NCI-H526 treated with DMSO at 0.1 percent for 48 hours (cell line): ENCODE results near the gene CAPN15.

Experiments
- DNase-seq: peaks from one replicate; lab custom pipeline; 2025; lab: John Stamatoyannopoulos, UW

CAPN15 gene

DNA sequence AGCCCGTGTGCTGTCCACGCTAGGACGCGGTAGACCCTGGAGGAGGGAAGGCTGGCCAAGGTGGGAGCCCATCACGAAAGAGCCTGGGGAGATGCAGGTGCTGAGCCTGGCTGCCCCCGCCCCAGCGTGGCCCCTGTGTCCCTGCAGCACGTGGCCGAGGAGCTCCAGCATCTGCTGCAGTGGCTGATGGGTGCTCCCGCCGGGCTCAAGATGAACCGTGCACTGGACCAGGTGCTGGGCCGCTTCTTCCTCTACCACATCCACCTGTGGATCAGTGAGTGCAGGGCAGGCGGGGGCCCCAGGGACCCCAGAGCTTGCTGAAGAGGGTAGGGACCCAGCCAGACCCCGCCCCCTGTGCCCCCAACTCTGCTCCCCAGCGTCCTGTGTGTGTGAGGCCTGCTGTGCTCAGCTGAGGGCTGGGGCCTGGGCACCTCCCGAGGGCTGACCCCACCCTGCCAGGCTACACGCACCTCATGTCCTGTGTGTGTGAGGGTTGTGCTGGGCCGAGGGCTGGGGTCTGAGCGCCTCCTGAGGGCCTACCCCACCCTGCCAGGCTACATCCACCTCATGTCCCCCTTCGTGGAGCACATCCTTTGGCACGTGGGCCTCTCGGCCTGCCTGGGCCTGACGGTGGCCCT, 50.8 kb downstream of the CAPN15 start:
- no peak for DNase-seq

DNA sequence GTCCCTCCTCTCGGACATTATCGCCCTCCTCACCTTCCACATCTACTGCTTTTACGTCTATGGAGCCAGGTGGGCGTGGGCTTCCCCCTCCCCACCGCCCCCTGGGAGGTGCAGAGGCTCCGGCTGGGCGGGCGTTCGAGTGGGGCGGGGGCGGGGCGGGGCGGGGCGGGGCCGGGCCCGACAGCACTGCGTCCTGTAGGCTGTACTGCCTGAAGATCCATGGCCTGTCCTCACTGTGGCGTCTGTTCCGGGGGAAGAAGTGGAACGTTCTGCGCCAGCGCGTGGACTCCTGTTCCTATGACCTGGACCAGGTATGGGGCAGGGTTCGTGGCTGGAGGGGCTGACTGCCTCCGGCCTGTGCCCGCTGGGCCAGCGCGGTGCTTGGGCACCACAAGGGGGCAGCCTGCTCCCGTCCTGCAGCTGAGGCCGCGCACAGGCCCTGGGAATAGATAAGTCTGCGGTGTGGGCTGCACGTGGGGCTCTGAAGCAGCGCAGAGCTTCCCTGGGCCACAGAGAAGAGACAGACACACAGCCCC, 51.4 kb downstream of the CAPN15 start:
- DNase-seq = peak; percentile 37

DNA sequence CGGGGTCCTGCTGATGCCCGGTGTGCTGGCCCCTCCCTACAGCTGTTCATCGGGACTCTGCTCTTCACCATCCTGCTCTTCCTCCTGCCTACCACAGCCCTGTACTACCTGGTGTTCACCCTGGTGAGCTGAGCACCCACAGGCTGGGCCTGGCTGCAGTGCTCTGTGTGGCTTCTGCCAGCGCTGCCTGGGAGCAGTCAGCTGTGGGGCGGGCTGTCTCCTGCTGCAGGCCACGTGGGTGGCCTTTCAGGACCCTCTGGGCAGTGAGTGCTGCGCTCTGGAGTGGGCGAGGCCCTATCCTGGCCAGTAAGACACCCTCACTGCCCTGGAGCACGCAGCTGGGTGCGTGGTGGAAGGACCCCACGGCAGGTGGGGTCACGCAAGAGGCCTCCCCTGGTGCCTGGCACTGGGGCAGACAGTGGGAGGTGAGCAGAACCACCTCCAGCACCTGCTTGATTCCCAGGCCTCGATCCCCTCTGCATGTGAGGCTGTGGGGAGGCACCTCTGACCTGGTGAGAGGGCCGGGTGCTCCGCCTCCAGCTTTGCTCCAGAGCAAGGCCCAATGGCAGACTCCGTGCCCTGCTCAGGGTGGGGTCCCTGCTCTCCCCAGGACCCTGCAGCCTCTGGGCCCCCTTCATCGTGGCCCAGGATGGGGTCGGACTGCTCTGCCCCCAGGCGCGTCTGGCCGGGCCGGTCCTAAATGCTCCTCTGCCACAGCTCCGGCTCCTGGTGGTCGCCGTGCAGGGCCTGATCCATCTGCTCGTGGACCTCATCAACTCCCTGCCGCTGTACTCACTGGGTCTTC, 52.8 kb downstream of the CAPN15 start:
- no peak for DNase-seq

DNA sequence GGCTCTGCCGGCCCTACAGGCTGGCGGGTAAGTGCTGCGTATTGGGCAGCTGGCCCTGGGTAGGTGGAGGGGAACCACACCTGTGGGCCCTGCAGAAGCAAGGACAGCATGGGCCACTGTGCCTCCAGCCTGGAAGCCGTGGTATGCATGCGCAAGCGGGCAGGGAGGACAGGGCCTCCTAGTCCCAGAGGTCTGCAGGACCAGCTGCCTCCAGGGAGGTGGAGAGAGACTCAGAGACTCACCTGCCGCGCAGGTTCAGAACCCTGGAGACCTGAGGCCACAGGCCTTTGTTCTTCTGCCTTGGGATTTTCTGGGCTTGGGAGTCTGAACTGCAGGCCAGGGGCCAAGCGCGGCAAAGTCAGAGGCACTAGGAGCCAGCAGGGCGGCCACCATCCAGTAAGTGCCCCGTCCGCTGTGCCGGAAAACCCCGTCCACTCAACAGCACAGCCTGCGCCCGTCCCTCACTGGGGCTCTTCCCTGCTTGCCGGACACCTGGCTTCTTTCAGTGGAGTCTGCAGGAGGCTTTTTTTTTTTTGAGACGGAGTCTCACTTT, 53.5 kb downstream of the CAPN15 start:
- DNase-seq = no peak

DNA sequence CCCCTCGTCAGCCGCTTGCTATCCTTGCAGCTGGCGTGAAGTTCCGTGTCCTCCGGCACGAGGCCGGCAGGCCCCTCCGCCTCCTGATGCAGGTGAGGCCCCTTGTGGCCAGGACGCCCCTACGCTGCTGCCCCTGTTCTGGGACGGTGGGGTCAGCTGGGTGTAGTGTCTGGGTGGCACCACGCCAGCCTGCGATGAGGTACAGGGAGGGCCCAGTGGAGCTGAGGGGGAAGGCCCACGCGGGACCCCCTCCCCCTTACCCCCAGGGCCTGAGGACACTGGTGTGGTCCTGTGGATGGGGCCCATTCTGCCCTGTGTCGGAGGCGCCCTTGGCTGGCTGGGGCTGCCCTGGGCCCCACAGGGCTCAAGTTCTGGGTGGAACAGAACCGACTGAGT, 54.7 kb downstream of the CAPN15 start:
- no peak for DNase-seq

DNA sequence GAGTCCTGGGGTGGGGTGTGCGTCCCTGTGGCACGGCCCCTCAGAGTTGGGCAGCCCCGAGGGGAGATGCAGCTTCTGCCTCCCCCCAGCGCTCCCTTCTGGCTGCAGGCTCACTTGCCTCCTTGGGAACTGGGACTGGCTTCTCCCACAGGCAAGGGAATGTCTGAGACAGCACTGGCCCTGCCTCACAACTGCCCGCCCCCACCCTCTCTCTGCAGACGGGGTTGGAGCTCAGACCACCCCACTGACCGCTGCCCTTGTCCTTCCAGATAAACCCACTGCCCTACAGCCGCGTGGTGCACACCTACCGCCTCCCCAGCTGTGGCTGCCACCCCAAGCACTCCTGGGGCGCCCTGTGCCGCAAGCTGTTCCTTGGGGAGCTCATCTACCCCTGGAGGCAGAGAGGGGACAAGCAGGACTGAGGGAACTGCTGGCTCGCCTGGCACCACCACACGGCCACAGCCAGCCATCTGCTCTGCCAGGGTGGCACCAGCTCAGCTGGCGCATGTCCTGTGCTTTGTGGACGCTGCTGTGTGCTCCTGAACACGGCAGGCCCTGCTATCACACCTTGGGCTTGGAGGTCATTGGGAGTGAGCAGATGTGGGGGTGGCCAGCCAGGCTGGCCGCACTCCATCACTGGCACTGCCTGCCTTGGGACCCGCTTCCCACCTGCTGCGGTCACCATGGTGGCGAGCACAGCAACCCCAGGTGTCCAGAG, 55.3 kb downstream of the CAPN15 start:
- no peak for DNase-seq

DNA sequence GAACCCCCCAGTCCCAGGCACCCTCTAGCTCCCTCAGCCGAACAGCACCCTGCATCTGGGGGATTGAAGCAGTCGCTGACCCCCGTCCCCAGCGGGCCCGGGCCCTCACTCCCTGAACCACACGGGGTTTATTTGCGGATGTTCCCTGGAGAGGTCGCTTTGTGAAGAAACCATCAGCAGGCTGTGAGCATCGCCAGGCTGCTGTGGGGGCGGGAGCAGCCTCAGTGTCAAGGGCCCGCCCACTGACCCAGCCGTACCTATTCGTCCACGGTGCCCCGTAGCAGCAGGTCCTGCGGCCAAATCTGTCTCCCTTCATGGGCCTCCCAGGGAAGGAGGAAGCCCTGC, 55.9 kb downstream of the CAPN15 start:
- DNase-seq = no peak

DNA sequence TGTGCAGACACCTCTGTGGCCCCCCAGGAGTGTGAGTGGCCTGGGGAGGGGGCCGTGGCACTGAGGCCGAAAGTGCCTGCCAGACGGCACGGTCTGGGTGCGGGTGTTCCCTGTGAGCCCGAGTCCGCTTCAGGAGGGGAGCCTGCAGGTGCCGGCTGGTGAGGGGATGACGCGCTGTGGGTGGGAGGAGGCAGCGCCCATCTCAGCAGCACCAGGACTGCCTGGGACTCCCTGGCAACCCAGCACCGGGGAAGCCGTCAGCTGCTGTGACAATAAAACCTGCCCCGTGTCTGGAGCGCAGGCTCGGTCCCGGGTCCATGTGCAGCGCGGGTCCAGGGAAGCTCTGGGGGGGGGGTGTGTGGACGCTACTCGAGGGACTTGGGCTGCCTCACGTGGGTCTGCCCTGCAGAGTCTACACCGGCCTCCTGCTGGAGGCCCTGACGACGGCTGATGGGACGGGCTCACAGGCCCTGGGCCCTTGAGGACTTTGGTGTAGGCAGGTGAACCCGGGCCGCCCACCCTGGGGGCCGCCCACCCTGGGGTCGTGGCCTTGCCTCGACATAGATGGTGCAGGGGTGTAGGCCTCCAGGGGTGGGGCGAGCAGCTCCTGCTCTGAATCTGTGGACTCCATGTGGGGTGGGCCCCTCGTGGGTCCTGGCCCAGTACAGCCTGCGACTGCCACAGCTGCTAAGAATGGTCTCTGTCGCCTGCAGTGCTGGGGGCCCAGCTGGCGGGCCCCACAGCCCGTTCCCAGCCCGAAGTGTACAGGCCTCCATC, 56.5 kb downstream of the CAPN15 start:
- peak; percentile 34 for DNase-seq

DNA sequence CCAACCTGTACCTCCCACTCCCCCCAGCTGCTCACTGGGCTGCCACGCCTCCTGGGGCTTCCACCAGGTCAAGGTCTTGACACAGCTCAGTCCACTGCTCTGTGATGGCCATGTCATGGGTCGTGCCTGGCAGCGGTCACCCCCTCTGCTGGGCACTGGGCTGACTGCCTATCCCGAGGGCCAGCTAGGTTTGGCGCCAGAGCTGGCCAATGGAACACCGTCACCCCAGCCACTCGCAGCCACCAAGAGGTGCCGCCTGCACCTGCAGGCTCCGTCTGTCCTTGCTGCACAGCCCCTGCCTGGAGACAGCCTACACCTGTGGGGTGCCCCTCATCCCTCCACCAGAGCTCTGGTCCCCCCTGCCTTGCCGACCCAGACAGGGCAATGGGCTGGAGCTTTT, 57.8 kb downstream of the CAPN15 start:
- no peak for DNase-seq

DNA sequence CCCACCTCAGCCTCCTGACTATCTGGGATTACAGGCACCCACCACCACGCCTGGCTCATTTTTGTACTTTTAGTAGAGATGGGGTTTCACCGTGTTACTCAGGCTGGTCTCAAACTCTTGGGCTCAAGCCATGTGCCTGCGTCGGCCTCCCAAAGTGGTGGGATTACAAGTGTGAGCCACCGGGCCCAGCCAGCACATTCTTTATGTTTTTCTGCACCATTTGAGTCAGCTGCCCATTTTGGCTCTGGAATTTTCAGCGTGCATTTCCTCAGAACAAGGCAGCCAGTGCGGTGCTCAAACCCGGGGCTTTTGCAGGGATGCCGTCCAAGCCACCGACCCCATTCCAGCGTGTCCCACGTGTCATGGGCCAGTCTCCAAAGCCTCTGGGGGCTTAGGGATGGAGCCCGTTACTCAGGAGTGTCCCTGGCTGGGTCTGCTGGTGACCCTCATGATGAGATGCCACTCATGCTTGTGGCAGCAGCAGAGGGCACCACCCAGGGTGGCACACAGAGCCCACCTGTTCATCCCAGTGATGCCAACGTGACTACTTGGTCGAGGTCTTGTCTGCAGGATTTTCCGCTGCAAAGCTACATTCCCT, 58.6 kb downstream of the CAPN15 start:
- DNase-seq = no peak

DNA sequence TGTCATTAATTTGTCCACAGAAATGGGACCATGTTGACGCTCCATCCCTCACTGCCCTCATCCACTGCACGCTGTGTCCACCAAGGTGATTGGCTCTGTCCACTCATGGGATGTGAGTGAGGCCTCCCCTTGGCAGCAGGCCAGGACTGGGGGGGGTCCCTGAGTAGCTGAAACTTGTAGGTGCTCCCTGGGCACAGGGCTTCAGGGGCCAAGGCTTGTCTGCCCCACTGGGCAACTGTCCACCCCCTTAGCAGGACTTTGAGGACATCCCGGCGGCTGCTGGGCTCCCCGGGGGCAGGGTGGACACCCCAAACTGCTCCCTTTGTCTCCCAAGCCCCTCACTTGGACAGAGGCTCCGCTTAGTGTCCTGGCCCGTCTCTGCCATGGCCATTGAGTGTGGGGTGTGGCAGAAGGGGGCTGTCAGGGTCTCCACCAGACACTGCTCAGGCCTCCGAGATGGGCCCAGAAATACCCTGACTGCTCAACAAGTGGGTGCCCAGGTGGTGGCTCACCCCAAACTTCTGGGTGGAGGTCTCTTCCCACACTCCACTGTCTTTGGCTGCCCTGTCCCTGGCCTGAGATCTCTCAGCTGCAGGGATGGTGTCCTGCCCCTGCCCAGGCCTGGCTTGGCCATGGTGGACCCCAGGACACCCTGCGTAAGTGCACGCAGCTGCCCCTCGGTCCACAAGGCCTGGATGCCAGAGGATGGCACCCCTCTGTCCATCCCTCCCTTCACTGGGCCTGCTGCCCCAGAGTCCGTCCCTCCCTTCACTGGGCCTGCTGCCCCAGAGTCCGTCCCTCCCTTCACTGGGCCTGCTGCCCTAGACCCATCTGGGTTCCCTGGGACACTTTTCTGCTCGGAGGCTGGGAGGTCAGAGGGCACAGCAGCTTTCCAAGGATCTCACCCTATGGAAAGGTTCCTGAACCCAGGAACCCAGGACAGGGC, 59.4 kb downstream of the CAPN15 start:
- DNase-seq = no peak

DNA sequence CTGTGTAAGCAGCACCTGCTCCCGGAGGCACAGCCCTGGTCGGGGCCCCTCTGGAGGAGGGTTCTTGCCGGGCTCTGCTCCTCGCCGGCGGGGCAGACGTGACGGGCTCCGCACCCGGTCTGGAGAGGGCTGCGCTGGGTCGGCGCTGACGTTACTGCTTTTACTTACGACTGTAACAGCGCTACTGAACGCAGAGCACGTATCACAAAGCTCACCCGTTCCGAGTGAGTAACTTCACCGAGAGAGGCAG, 61.1 kb downstream of the CAPN15 start:
- DNase-seq = no peak

DNA sequence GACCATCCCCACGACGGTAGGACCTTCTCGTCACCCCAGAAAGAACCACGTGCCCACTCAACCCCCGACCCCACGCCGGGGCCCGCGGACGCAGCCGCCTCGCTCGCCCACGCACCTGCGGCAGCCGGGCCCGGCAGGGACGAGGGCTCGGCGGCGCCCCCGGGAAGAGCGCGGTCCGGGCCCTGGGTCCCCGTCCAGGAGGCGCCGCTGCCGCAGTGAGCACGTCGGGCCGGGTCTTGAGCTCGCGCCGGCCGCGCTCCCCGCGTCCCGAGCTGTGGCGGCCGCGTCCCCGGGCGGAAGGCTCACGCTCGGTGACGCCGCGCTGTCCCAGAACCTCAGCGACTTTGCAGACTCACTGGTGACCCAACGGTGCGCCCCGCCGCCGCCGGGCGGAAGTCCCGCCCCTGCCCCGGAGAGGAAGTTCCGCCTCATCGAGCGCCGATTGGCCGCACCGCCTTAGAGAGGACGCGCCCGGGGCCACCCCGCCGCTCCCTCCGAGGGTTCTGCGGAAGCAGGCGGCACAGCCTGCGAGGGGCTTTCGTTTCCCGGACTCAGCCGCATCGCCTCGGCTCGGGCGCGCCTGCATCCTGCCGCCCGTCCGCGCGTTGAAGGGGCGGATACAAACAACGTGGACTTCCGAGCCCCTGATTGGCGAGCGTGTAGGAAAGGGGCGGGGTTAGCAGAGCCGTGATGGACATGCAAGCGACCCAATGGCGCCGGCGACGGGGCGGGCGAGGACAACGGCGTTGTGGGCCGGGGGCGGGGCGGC, 61.6 kb downstream of the CAPN15 start:
- DNase-seq = peak; percentile 88

DNA sequence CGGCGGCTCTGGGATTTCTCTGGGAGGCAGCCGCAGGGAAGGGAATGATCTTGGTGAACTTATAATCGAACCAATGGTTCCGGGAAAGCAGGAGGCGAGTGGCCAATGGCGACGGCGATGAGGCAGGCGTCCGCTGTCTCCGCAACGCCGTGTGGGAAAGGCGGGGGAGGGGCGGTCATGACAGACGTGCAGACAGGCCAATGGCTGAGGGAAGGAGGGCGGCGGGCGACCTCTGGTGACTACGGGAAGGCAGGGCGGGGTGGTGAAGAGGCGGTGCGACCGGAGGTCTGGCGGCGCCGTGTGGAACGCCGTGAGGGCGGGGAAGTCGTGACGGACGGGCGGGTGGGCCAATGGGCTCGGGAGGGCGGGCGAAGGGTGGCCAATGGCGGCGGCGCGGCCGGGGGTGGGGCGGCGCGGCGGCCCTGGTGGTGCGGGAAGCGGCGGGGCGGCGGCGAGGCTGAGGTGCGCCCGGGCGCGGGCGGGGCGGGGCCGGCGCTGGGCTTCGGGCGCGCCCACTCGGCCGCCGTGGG, 62.2 kb downstream of the CAPN15 start, which contains the start of gene RAB40C:
Gene RAB40C, plus strand, starts transcription at position 409 of the 530 bp plus-strand sequence. CDS start 226 bp downstream, outside the sequence.
- peak; percentile 88 for DNase-seq

DNA sequence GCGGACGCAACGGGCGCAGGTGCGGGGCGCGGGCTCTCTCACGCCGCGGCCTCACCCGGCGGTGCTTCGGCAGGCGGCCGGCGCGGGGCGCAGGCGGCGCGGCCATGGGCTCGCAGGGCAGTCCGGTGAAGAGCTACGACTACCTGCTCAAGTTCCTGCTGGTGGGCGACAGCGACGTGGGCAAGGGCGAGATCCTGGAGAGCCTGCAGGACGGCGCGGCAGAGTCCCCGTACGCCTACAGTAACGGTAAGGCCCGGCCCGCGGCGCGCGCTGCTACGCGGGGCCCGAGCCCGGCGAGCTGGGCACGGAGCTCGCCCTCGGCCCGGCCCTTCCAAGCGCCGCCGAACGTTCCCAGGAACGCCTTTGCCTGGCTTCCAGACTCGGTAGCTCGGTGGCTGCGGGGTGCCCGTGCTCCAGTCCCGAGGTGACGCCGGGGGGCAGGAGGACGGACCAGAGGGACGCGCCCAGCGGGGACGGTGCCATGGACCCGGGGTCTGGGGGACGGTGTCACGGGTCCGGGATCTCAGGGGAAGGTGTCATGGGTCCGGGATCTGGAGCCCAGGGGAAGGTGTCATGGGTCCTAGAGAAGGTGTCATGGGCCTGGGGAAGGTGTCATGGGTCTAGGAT, 62.8 kb downstream of the CAPN15 start:
- DNase-seq = no peak

DNA sequence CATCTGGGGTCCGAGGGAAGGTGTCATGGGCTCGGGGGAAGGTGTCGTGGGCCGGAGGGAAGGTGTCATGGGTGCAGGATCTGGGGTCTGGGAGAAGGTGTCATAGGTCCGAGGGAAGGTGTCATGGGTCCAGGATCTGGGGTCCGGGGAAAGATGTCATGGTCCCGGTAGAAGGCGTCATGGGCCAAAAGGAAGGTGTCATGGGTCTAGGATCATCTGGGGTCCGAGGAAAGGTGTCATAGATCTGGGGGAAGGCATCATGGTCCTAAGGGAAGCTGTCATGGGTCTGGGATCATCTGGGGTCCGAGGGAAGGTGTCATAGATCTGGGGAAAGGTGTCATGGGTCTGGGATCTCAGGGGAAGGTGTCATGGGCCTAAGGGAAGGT, 63.3 kb downstream of the CAPN15 start:
- DNase-seq = no peak

DNA sequence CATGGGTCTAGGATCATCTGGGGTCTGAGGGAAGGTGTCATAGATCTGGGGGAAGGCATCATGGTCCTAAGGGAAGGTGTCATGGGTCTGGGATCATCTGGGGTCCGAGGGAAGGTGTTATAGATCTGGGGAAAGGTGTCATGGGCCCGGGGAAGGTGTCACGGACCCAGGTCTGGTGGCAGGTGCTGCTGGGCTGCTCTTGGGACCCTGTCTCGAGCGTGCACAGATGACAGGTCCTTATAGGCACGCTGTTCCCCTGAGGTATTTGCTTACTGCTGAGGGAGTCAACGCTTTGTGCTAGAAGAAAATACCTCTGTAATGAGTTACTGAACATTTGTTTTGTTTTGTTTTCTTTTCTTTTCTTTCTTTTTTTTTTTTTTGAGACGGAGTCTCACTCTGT, 63.7 kb downstream of the CAPN15 start:
- DNase-seq = no peak

DNA sequence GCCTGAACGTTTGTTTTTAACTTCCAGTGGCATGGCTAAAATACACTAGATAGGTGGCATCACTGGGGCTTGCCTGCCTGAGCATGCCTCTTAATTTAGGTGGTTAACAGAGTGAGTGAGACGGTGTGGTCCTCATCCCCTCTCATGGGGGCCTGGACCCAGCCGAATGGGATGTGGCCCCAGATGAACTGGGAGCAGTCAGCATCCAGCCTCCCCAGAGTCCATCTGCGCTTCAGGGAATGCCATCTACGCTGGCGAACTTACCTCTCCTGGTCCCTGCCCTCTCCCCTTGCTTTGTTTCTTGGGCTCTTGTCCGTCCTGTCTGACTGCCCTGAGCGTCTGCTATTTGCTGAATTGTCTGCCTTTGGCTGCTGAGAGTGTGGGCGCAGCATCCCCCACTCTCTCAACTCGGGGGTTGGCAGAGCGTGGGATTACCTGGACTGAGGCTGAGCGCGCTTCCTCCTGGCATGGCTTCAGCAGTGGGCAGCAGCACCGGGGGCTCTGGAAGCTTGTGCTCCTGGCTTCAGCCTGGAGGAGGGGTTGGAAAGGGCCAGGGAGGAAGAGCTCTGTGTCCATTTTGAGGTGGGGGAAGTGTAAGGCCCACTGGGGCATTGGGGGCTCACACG, 64.5 kb downstream of the CAPN15 start:
- DNase-seq = no peak
